Neural progenitor cell (in vitro differentiated cells): ENCODE results near the gene FADS2.

Source experiments
- CTCF ChIP-seq: fragments of 200-600 bp; sonication (generic); IDR thresholded peaks from 2 replicates; pipeline ENCODE4 v1.5.1; 2017; ENCODE audit warnings: antibody characterized with exemption, mild to moderate bottlenecking
- EZH2phosphoT487 ChIP-seq: fragments of 200-600 bp; sonication (generic); IDR thresholded peaks from 2 replicates; pipeline ENCODE4 v1.6.1; 2017; ENCODE audit warnings: antibody characterized with exemption

GRCh38 chr11:61914471-61915171 lies 86.5 kb downstream of the FADS2 start:
- TF ChIP-seq EZH2phosphoT487 (no peak), CTCF (no peak)
